Hindlimb muscle (tissue), 1 donor: ENCODE results near the gene ST3GAL2. TPM values are rescaled to one million over a fixed set of nuclear protein-coding genes. Genes with fewer than 3 reads are reported as not detected.
"Not testable (repeated sequence)": the region's sequence is repeated elsewhere in the genome, so short reads cannot be mapped to it uniquely, and the experiment has no call there.

Source experiments
- DNase-seq: peaks from one replicate; pipeline ENCODE4 v3.0.0-alpha.2; 2013
- polyA plus RNA-seq: library from polyadenylated mRNA; unstranded; fragments of 120-200 nt; gene quantifications from one replicate; pipeline ENCODE4 v1.2.1, GENCODE V29; 2013; ENCODE audit not compliant: insufficient read length

ST3GAL2 gene
- polyA plus RNA-seq, 1 donor, result 30.5 TPM

DNA sequence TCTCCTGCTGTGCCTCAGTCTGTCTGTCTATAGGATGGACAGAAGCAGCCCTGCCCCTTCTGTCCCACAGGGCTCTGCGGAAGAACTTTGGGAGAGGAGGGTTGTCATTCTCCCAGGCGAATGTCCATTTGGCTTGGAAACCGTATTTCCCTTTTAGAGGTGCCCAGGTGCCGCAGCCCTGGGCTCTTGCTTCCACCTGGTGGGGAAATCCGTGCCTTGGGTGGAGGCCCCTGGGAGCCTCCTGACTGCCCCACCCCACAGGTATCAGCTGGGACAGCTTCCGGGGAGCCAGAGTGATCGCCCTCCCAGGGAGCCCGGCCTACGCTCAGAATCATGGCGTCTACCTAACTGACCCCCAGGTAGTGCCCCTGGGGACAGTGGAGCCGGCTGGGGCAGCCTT is 28.2 kb upstream of the ST3GAL2 start:
- no peak for DNase-seq

GRCh38 chr16:70466805-70467076 is 27.8 kb upstream of the ST3GAL2 start:
- DNase-seq, result no peak

GRCh38 chr16:70465999-70466804 is 27.3 kb upstream of the ST3GAL2 start:
- DNase-seq, result no peak

GRCh38 chr16:70463235-70463634 is 24.3 kb upstream of the ST3GAL2 start:
- no peak for DNase-seq

- DNase-seq, result no peak
Measured at GRCh38 chr16:70460737-70461261, 21.9 kb upstream of the ST3GAL2 start.

DNA sequence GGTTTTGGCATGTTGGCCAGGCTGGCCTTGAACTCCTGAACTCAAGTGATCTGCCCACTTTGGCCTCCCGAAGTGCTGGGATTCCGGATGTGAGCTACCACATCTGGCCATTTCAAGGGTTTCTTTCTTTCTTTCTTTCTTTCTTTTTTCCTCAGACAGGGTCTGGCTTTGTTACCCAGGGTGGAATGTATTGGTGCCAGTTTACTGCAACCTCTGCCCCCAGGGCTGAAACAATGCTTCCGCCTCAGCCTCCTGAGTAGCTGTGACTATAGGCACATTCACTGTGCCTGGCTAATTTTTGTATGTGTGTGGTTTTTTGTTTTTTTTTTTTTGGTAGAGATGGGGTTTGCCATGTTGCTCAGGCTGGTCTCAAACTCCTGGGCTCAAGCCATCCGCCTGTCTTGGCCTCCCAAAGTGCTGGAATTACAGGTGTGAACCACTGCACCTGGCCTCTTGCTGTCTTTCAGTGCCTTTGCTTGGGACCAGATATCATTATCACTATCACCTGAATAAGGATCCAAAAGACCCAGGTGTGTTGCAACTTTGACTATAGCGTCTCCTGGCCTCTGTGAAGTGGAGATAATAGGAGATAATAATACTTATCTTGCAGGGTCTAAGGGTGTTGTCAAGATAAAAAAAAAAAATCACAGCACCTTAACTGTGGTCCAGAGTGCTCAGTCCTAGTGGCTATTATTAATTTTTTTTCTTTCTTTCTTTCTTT is 18.7 kb upstream of the ST3GAL2 start:
- DNase-seq, result no peak

GRCh38 chr16:70455910-70456309 is 17.0 kb upstream of the ST3GAL2 start:
- DNase-seq, result no peak

- peak; percentile 74 for DNase-seq
Measured at GRCh38 chr16:70454222-70455034, 15.5 kb upstream of the ST3GAL2 start, which contains the start of gene FCSK. TSS of gene FCSK (plus strand) at chr16:70454595. CDS start at chr16:70463191, 8,596 bp downstream.

GRCh38 chr16:70453892-70454221 is 15.0 kb upstream of the ST3GAL2 start:
- DNase-seq, result no peak

DNA sequence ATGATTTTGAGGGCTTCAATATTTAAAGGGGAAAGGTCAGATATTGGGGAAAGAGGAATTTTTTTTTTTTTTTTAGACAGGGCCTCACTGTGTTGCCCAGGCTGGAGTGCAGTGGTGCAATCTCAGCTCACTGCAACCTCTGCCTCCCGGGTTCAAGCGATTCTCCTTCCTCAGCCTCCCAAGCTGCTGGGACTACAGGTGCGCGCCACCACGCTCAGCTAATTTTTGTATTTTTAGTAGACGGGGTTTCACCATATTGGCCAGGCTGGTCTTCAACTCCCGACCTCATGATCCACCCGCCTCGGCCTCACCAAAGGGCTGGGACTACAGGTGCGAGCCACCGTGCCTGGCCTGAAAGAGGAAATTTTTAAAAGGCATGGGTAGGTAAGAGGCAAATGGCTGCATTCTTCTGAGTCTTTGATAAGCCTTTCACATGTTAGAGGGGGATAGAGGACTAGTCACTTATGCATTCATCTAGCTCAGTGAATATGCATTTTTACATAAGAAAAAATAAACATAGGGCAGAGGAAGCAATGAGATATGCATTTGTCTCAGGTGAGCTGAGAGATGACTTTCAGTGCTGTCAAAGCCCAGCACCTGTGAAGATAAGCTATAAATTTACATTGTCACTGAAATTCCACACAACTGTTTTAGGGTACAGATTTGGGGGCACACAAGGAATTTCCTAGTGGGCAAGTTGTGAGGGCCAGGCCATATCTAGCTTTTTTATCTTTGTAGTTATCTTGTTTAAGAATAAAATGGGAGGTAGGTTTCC is 14.4 kb upstream of the ST3GAL2 start:
- DNase-seq, result no peak

- not testable (repeated sequence) for DNase-seq
Measured at GRCh38 chr16:70451004-70451340, 12.1 kb upstream of the ST3GAL2 start.

- not testable (repeated sequence) for DNase-seq
Measured at GRCh38 chr16:70450142-70451003, 11.5 kb upstream of the ST3GAL2 start.

GRCh38 chr16:70448075-70448474 is 9.2 kb upstream of the ST3GAL2 start:
- DNase-seq, result no peak

DNA sequence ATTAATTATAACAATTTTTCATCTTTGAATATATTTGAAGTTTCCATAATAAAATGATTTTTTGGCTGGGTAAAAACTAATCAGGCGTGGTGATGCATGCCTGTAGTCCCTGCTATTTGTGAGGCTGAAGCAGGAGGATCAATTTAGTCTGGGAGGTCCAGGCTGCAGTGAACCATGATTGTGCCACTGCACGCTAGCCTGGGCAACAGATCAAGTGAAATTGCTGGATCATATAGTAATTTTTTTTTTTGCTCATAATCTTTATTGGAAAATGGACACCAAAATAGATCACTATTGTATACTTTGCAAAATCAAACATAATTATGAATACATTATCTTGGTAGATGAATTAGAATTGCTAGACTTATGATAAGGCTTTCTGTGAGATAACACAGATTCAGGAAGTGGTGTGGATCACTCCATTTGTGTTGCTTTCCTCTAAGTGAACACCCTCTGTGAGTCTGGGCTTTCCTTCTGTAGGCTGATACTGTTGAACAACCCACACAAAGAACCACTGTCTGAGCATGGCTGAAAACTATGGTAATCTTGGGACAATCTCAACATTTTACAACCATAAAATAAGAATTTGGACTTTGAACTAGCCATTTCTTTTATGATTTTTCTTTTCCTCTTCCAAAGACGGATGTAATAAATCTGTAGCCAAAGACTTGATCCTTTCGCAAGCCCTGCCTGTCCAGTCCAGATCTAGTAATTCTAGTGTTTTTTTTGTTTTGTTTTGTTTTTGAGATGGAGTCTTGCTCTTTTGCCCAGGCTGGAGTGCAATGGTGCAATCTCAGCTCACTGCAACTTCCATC is 5.6 kb upstream of the ST3GAL2 start:
- DNase-seq, result no peak

GRCh38 chr16:70442344-70442743 is 3.4 kb upstream of the ST3GAL2 start:
- no peak for DNase-seq

- no peak for DNase-seq
Measured at GRCh38 chr16:70441406-70441990, 2.6 kb upstream of the ST3GAL2 start.

DNA sequence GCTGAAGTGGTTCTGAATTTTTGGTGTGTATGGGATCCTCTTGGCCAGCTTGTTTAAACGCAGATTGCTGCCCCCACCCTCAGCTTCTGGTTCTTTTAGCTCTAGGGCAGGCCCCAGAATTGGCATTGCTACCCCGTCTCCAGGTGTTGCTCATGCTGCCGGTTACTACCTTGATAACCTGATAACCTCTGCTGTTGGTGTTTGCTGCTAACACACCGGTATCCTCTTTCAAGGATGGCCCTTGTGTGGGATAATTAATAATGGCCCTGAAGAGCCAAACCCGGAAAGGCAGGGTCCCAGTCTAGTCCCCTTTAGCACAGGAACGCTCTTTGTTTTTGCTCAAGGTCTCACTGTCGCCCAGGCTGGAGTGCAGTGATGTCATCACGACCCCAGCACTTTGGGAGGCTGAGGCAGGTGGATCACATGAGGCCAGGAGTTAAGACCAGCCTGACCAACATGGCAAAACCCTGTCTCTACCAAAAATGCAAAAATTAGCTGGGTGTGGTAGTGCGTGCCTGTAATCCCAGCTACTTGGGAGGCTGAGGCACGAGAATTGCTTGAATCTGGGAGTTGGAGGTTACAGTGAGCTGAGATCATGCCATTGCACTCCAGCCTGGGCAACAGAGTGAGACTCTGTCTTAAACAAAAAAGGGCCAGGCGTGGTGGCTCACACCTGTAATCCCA is 1.3 kb upstream of the ST3GAL2 start:
- no peak for DNase-seq

GRCh38 chr16:70438585-70438968 is 323 bp downstream of the ST3GAL2 start:
- peak; percentile 45 for DNase-seq
